Mucosa of stomach (tissue), 1 donor: ENCODE results near the gene BBOX1.

ENCODE experiments used
- H3K27me3 ChIP-seq: one replicate; pipeline ENCODE4 v1.7.0; 2013; ENCODE audit warnings: mild to moderate bottlenecking, low read length; ENCODE audit not compliant: control insufficient read depth, insufficient read depth
- H3K36me3 ChIP-seq: one replicate; pipeline ENCODE4 v1.7.0; 2013; ENCODE audit warnings: low read length; ENCODE audit not compliant: control insufficient read depth, insufficient read depth
- H3K4me1 ChIP-seq: one replicate; pipeline ENCODE4 v1.7.0; 2013; ENCODE audit warnings: mild to moderate bottlenecking, low read length; ENCODE audit not compliant: control insufficient read depth, insufficient read depth
- H3K4me3 ChIP-seq: one replicate; pipeline ENCODE4 v1.7.0; 2013; ENCODE audit warnings: low read length
- H3K9ac ChIP-seq: one replicate; pipeline ENCODE4 v1.7.0; 2013; ENCODE audit warnings: mild to moderate bottlenecking, low read length, moderate library complexity
- H3K9me3 ChIP-seq: one replicate; pipeline ENCODE4 v1.7.0; 2013; ENCODE audit warnings: mild to moderate bottlenecking, low read length, moderate library complexity; ENCODE audit not compliant: control insufficient read depth
- donor health status: Pancreatic carcinoma.

Gene BBOX1

GRCh38 chr11:27011560-27012233, 28.9 kb upstream of the BBOX1 start:
- H3K36me3 ChIP-seq, result no peaks in the 10 kb centered on the region
- H3K9ac ChIP-seq, result no peak overlapping the region
- H3K4me3 ChIP-seq, result no peak overlapping the region

GRCh38 chr11:27012234-27012921, 28.2 kb upstream of the BBOX1 start:
- Histone ChIP-seq H3K9ac (no peak overlapping the region), H3K27me3 (no peaks in the 10 kb centered on the region), H3K4me3 (no peak overlapping the region), H3K36me3 (no peaks in the 10 kb centered on the region), H3K4me1 (no peaks in the 10 kb centered on the region), H3K9me3 (no peaks in the 10 kb centered on the region)

More at GRCh38 chr11:27011560-27012233, 28.9 kb upstream of the BBOX1 start:
- no peaks in the 10 kb centered on the region for H3K9me3 ChIP-seq
- no peaks in the 10 kb centered on the region for H3K4me1 ChIP-seq
- H3K27me3 ChIP-seq, result no peaks in the 10 kb centered on the region

GRCh38 chr11:27013781-27014361, 26.7 kb upstream of the BBOX1 start:
- Histone ChIP-seq H3K36me3 (no peaks in the 10 kb centered on the region), H3K4me3 (no peak overlapping the region), H3K4me1 (no peaks in the 10 kb centered on the region)

GRCh38 chr11:27018902-27019529, 21.6 kb upstream of the BBOX1 start:
- no peaks in the 10 kb centered on the region for H3K9me3 ChIP-seq
- H3K4me1 ChIP-seq, result no peaks in the 10 kb centered on the region
- no peak overlapping the region for H3K4me3 ChIP-seq
- no peaks in the 10 kb centered on the region for H3K27me3 ChIP-seq
- H3K36me3 ChIP-seq, result no peaks in the 10 kb centered on the region
- H3K9ac ChIP-seq, result no peak overlapping the region

More at GRCh38 chr11:27013781-27014361, 26.7 kb upstream of the BBOX1 start:
- Histone ChIP-seq H3K27me3 (no peaks in the 10 kb centered on the region), H3K9ac (no peak overlapping the region), H3K9me3 (no peaks in the 10 kb centered on the region)

GRCh38 chr11:27020751-27021150, 19.9 kb upstream of the BBOX1 start:
- H3K4me1 ChIP-seq, result no peaks in the 10 kb centered on the region
- no peaks in the 10 kb centered on the region for H3K36me3 ChIP-seq
- no peaks in the 10 kb centered on the region for H3K9me3 ChIP-seq
- H3K4me3 ChIP-seq, result no peak overlapping the region
- no peak overlapping the region for H3K9ac ChIP-seq
- no peaks in the 10 kb centered on the region for H3K27me3 ChIP-seq

GRCh38 chr11:27022659-27023251, 17.9 kb upstream of the BBOX1 start:
- no peak overlapping the region for H3K9ac ChIP-seq
- H3K9me3 ChIP-seq, result no peaks in the 10 kb centered on the region
- no peaks in the 10 kb centered on the region for H3K36me3 ChIP-seq
- no peaks in the 10 kb centered on the region for H3K4me1 ChIP-seq
- no peaks in the 10 kb centered on the region for H3K27me3 ChIP-seq
- H3K4me3 ChIP-seq, result no peak overlapping the region

GRCh38 chr11:27024865-27025264, 15.8 kb upstream of the BBOX1 start:
- Histone ChIP-seq H3K36me3 (no peaks in the 10 kb centered on the region), H3K4me3 (no peak overlapping the region), H3K27me3 (no peaks in the 10 kb centered on the region), H3K9me3 (no peaks in the 10 kb centered on the region), H3K4me1 (no peaks in the 10 kb centered on the region), H3K9ac (no peak overlapping the region)

- no peak overlapping the region for H3K4me3 ChIP-seq
Observed at GRCh38 chr11:27025312-27025955, 15.2 kb upstream of the BBOX1 start.

GRCh38 chr11:27025957-27026733, 14.5 kb upstream of the BBOX1 start:
- Histone ChIP-seq H3K27me3 (no peaks in the 10 kb centered on the region), H3K36me3 (no peaks in the 10 kb centered on the region), H3K9ac (no peak overlapping the region), H3K4me1 (no peaks in the 10 kb centered on the region), H3K9me3 (no peaks in the 10 kb centered on the region), H3K4me3 (no peak overlapping the region)

More at GRCh38 chr11:27025312-27025955, 15.2 kb upstream of the BBOX1 start:
- Histone ChIP-seq H3K36me3 (no peaks in the 10 kb centered on the region), H3K9me3 (no peaks in the 10 kb centered on the region), H3K9ac (no peak overlapping the region), H3K27me3 (no peaks in the 10 kb centered on the region), H3K4me1 (no peaks in the 10 kb centered on the region)

- no peak overlapping the region for H3K4me3 ChIP-seq
- H3K27me3 ChIP-seq, result no peaks in the 10 kb centered on the region
- H3K36me3 ChIP-seq, result no peaks in the 10 kb centered on the region
- H3K9ac ChIP-seq, result no peak overlapping the region
- H3K4me1 ChIP-seq, result no peaks in the 10 kb centered on the region
- no peaks in the 10 kb centered on the region for H3K9me3 ChIP-seq
Observed at GRCh38 chr11:27028561-27028965, 12.1 kb upstream of the BBOX1 start.

GRCh38 chr11:27029966-27030365, 10.6 kb upstream of the BBOX1 start:
- no peaks in the 10 kb centered on the region for H3K36me3 ChIP-seq
- H3K9ac ChIP-seq, result no peak overlapping the region
- H3K9me3 ChIP-seq, result no peaks in the 10 kb centered on the region
- H3K27me3 ChIP-seq, result no peaks in the 10 kb centered on the region
- H3K4me1 ChIP-seq, result no peaks in the 10 kb centered on the region
- H3K4me3 ChIP-seq, result no peak overlapping the region
